GM19239 (cell line): ENCODE measurements around the gene CRMP1.

Experiments
- DNase-seq: peaks from one replicate; pipeline ENCODE4 v3.0.0; 2011; ENCODE audit warnings: low spot score; ENCODE audit not compliant: insufficient read length
- FAIRE-seq: peaks from 2 replicates; lab custom pipeline; 2011; peaks lifted over from hg19 to GRCh38; lab: Jason Lieb, UNC

Gene CRMP1

DNA sequence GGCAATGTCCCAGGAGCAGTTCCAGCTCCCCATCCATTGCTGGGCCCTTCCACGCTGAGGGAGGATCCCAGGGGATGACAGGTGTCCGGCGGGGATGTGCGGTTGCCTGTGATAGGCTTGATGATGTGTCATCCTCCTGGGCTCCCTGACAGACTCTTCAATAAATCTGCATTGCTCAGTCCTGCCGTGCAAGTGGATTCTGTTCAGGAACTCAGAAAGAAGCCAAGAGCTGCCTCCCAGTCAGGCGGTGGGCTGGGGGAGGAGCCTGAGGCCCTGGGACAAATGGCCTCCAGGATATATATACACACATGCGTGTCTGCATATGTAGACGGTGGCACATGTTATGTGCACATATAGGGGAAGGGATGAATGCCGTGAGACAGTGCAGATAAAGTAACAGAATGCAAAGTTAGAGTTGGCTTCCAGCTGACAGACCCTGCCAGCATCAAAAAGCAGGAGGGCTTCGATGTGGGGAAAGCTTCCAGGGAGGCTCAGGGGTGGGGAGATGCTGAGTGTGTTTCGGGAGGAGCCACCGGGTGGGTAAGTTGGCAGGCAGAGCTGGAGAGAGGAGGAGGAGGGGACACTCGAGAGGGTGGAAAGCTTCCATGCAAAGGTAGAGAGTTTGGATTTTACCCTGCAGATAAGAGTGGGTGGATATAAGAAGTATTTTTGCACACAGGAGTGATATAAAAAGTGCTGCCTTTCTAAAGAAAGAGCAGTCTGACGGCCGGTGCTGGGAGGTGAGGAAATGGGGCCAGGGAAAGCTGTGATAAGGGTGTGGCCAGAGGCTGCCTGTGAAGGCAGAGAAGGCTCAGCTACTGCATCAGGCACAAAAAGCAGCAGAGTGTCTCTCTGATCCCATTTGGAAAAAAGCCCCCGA lies 28.5 kb upstream of the CRMP1 start:
- no peak for FAIRE-seq
- DNase-seq = no peak

DNA sequence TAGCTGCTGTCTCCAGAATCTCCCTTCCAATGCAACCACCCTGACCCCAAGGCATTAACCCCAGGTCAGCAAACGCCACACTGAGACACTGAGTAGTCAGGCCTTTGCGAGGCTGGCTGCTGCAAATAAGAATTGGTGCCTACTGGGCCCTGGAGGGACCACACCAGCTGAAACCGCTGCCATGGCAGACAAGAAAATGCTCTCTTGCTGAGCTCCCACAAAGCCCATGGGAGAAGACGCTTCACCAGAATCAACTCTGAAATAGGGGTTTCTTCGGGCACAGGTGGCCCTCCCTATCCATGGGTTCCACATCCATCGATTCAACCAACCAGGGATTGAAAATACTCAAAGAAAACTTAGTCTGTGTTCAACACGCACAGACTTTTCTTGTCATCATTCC lies 26.7 kb upstream of the CRMP1 start:
- FAIRE-seq = no peak
- DNase-seq = no peak

GRCh38 chr4:5919044-5919443 lies 26.2 kb upstream of the CRMP1 start:
- no peak for FAIRE-seq
- DNase-seq = no peak

DNA sequence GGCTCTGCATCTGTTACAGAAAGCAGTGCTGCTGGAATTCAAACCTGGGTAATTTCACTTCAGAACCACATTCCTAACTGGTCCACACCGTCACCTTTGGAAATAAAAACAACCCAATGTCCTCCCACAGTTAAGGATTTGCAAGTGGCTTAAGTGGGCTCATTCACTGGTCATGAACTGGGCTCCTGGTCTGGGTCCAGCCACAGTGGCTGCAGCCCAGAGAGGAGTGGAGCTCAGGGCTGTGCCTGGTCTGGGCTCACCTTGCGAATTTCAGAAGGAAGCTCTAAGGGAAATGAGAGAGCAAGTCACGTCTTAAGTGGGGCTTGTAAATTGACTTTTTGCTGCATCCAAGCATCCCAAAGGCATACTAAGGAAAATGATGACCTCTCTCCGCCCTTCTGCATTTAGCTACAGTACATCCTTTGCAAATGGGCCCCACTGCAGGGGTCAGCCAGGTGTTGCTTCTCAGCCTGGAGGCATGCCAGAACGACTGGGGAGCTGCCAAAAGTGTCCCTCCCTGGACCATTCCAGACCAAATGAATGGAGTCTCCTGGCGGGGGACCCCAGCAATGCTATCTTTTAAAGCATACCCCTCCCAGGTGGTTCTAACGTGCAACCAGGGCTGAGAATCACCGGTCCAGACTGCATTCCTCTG lies 25.6 kb upstream of the CRMP1 start:
- DNase-seq (no peak), FAIRE-seq (no peak)

- FAIRE-seq (no peak), DNase-seq (no peak)
Observed at GRCh38 chr4:5917672-5918071, 24.8 kb upstream of the CRMP1 start.

GRCh38 chr4:5916229-5916628 lies 23.3 kb upstream of the CRMP1 start:
- DNase-seq (no peak), FAIRE-seq (no peak)

GRCh38 chr4:5913454-5913853 lies 20.6 kb upstream of the CRMP1 start:
- DNase-seq = no peak
- FAIRE-seq = no peak

GRCh38 chr4:5912614-5913019 lies 19.7 kb upstream of the CRMP1 start:
- FAIRE-seq = no peak
- DNase-seq = no peak

DNA sequence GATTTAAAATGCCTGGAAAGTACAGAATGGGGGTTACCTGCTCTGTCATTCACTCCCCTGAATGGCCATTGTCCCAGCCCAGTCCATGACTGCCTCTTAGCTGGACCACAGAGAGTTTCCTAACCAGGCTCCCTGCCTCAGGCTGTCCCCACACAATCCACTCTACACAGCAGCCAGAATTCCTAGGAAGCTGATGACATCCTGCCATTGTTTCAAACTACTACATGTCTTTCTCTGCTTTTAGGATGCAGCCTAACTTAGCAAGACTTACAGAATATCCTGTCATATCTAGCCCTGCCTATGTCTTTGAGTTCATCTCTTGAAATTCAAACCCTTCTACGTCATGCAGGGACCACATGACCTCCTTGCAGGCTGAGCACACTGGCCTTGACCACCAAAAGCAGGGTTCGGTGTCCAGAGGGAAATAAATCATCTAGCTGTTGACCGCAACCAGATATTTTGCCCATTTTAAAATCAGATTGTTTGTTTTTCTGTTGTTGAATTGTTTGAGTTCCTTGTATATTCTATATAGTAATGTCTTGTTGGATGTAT lies 16.1 kb upstream of the CRMP1 start:
- FAIRE-seq = no peak
- DNase-seq = no peak

DNA sequence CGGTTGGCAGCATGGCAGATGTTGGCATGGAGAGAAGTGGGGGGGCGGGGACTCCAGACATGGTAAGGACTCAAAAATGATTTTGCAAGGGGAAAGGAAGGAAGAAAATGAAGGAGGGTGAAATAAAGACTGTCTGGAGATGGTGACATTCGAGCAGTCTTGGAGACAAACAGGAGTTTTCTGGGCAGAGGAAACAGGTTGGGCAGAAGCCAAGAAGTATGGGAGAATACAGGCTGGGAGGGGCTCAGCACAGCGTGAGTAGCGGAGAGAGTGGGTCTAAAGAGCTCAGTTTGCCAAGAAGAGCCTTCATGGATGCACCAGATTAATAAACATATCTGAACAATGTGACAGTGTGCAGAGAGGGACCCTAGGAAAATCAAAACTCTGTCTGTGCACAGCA lies 13.3 kb upstream of the CRMP1 start:
- FAIRE-seq (no peak), DNase-seq (no peak)

- FAIRE-seq (no peak), DNase-seq (no peak)
Observed at GRCh38 chr4:5905714-5906113, 12.8 kb upstream of the CRMP1 start.

DNA sequence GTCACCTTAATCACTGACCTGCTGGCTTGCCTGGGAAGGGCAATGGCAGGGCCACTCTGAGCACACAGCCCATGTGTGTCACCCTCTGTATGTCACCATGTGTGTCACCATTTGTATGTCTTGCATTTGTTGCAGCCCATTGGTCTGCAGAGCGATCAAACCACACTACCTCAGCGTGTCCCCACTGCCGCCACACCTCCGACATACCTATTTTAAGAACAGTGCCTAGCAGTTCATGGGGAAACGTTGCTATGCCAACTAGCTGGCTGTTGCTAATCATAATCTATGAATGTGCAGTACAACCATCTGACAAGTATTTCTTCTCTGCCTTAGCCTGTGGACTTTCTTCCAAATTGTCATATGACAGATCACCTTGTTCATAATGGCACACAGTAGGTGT lies 8.0 kb upstream of the CRMP1 start:
- no peak for DNase-seq
- FAIRE-seq = no peak

DNA sequence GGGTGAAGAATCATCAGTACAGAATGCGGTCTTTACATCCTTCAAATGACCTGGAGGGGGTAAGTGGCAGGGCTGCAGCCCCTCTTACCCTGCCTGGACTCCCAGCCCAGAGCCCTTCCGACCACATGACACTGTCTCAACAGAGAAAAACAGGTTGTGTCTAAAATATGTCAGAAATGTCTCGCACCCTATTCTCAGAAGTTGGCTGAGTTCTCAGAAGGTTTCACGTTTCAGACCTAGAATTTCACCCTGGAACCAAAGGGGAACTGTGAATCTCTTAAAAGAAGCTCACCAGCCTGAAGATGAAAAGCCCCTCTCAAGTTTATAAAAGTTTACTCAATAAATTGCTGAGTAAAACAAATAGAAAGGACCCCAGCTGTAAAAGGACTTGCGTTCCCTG lies 7.0 kb upstream of the CRMP1 start:
- no peak for DNase-seq
- no peak for FAIRE-seq

DNA sequence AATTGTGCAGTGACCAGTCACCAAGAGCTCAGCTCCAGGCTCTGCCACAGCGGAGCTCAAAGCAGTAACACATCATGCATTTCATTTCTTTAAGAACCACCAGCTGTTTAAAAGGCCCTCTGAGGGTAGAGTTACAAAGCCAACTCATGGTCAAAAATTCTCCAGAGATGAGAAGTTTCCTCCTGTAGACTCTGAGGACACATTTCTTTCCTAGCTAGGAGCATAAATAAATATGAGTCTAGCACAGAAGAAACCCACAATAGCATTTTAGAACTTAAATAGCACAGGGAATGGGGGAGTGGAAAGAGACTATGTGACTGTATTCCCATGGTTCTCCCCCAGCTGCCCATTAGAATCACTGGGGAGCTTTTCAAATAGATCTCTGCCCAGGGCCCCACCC lies 6.5 kb upstream of the CRMP1 start:
- no peak for DNase-seq
- FAIRE-seq = no peak

DNA sequence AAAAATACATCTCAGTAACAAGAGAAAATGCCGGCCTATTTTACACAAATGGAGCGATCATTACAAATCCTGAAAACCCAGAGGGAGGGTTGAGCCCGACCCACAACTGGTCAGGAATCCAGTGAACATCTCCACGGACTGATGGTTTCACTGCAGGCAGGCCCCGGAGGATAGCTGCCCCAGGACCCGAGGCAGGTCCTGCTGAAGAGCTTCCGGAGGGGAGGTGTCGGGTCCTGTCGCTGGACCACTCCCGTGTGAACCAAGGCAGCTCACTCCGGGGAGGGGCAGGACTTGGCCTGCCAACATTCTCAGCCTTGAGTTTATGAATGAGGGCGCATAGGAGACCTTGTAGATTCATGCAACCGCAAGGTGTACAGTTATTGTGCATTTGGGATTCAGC lies 4.8 kb upstream of the CRMP1 start:
- DNase-seq (no peak), FAIRE-seq (no peak)

GRCh38 chr4:5895287-5895686 lies 2.4 kb upstream of the CRMP1 start:
- FAIRE-seq = no peak
- DNase-seq = no peak

DNA sequence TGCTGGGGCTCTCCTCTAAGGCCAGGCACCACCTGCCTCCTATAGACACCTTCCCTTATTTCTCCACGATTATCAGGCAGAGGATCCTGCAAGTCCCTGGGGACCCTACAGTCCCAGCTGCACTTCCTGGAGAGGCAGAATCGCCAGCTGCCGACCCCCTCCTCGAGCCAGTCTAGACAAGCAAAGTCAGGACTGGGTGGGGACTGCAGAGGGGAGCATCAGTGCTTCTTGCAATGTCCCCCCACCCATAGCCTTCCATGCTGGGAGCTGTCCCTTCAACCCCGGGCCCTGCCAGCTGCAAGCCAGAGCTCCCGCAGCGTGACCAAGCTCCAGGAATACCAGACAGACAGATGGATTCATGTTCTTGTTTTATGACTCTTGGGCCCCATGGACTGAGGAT lies 1.4 kb upstream of the CRMP1 start:
- DNase-seq (no peak), FAIRE-seq (no peak)

DNA sequence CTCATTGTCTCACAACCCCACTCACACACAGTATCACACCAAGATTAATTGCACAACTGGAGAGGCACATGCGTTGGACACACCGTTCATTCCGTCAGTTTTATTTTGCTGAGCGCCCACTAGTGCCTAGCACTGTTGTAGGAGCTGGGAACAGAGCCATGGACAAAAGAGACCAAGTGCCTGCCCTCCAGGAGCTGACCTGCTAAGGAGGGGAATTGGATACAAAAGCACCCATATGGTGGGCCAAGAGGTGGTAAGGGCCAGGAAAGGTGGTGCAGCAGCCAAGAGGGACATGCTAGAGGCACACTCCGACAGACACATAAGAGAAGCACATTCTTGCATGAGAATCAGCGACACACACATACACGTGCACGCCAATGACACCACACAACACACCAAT lies 705 bp upstream of the CRMP1 start:
- no peak for DNase-seq

DNA sequence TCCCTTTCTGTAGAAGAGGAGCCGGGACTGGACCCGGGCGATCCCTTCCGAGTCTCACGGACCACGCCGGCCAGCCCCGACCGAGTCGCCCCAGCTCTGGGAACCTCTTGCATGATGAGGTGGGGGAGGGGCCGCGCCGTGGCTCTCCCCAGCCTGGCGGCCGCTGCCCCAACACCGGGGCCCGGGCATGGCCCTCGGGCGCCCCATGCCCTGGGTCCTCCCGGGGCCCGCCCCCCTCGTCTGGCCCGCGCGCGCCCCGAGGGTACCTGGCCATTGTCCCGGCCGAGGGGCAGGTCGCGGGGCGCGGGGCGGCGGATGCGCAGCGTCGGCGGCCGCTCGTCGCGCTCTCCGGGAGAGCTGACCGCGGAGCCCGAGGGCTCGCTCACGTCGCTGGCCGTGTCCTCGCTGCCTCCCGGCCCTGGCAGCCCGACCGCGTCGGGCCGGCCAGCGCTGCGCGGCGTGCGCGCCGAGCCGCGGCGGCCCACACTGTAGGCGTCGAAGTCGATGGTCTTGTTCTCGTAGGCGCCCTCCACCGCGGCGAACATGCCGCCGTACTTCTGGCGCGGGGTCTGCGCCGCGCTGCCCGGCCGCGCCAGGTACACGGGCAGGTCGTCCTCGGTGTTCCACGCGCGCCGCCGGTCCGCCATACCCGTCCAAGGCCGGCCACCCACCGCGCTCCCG lies 423 bp downstream of the CRMP1 start:
- FAIRE-seq = no peak
- DNase-seq = no peak

More for the DNA sequence above, 705 bp upstream of the CRMP1 start:
- FAIRE-seq = no peak

DNA sequence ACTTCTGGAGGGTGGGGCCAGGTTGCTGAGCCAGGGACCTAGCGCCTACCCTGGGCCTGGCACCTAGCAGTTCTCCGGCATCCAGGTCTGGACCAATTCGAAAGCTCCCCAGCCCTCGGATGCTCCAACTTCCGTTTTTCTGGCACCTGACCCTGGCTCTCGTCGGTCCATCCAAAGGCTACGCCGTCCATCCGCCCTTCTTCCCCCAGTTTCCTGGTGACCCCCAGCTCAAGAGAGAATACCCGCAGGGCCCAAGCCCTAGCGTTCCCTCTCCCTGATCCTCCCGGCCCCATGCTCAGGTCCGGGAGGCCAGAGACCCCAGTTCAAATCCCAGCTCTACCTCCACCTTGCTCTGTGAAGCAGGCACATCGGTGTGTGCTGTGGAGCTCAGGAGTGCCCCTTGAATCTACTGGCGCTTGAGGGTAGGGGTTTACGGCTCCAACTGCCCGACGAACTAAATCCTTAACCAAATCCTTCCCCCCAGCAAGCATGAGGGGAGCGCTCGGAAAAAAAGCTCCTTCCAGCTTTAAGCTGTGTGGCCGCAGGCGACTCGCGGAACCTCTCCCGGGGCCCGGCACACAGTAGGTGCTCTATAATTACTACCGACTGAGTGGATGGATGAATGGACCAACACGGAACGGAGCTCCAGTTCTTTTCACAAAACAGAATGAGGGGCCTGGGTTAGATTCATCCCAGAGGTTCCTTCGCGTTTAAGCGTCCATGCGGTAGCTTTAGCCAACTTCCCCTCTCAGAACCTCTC lies 1.1 kb downstream of the CRMP1 start:
- FAIRE-seq = no peak

More for the DNA sequence above, 1.1 kb downstream of the CRMP1 start:
- DNase-seq = no peak
